ENCODE results near the gene GABRB2.

GABRB2 gene

GRCh38 chr5:161572914-161573313, 26.4 kb upstream of the GABRB2 start:
- H3K36me3 ChIP-seq (ENCODE audit: insufficient read depth, low read length), result no peaks in the 10 kb centered on the region
- no peak overlapping the region for H3K27ac ChIP-seq (ENCODE audit: low read length)
- no peaks in the 10 kb centered on the region for H3K27me3 ChIP-seq (ENCODE audit: insufficient read depth, low read length, poor library complexity)
- H3K4me1 ChIP-seq (ENCODE audit: insufficient read depth, low read length), result no peaks in the 10 kb centered on the region
- H3K9me3 ChIP-seq (ENCODE audit: insufficient read depth, low read length, severe bottlenecking), result no peaks in the 10 kb centered on the region
- H2AFZ ChIP-seq (ENCODE audit: low read depth, low read length), result no peak overlapping the region
- DNase-seq, result no peak
- H3K9ac ChIP-seq (ENCODE audit: low read depth, low read length), result no peak overlapping the region
- no peak for TF ChIP-seq EZH2 (IDR thresholded peaks at IDR 0.05; ENCODE audit: borderline replicate concordance, low read depth, low read length, severe bottlenecking)
- TF ChIP-seq CTCF (IDR thresholded peaks at IDR 0.05; ENCODE audit: borderline replicate concordance, extremely low read depth, low read length, poor library complexity, severe bottlenecking), result no peak
- no peaks in the 10 kb centered on the region for H4K20me1 ChIP-seq (ENCODE audit: insufficient read depth, low read length)
- ATAC-seq (ENCODE audit: insufficient read depth, low read depth), result no peak
- no peak overlapping the region for H3K4me3 ChIP-seq (ENCODE audit: low read depth in 1 of 2, low read length in 2 of 2)
- no peaks in the 10 kb centered on the region for H3K79me2 ChIP-seq (ENCODE audit: insufficient read depth, low read length)
- no peak overlapping the region for H3K4me2 ChIP-seq (ENCODE audit: insufficient read depth, low read length)

GRCh38 chr5:161566081-161566480, 19.6 kb upstream of the GABRB2 start:
- Histone ChIP-seq H3K4me2 (ENCODE audit: insufficient read depth, low read length) (no peak overlapping the region), H3K27ac (ENCODE audit: low read length) (no peak overlapping the region), H3K9ac (ENCODE audit: low read depth, low read length) (no peak overlapping the region), H3K4me1 (ENCODE audit: insufficient read depth, low read length) (no peaks in the 10 kb centered on the region), H3K27me3 (ENCODE audit: insufficient read depth, low read length, poor library complexity) (no peaks in the 10 kb centered on the region), H3K9me3 (ENCODE audit: insufficient read depth, low read length, severe bottlenecking) (no peaks in the 10 kb centered on the region), H3K4me3 (ENCODE audit: low read depth in 1 of 2, low read length in 2 of 2) (no peak overlapping the region), H3K79me2 (ENCODE audit: insufficient read depth, low read length) (no peaks in the 10 kb centered on the region), H3K36me3 (ENCODE audit: insufficient read depth, low read length) (no peaks in the 10 kb centered on the region), H4K20me1 (ENCODE audit: insufficient read depth, low read length) (no peaks in the 10 kb centered on the region), H2AFZ (ENCODE audit: low read depth, low read length) (no peak overlapping the region)
- TF ChIP-seq CTCF (IDR thresholded peaks at IDR 0.05; ENCODE audit: borderline replicate concordance, extremely low read depth, low read length, poor library complexity, severe bottlenecking), result no peak
- TF ChIP-seq EZH2 (IDR thresholded peaks at IDR 0.05; ENCODE audit: borderline replicate concordance, low read depth, low read length, severe bottlenecking), result no peak
- no peak for DNase-seq
- ATAC-seq (ENCODE audit: insufficient read depth, low read depth), result no peak

DNA sequence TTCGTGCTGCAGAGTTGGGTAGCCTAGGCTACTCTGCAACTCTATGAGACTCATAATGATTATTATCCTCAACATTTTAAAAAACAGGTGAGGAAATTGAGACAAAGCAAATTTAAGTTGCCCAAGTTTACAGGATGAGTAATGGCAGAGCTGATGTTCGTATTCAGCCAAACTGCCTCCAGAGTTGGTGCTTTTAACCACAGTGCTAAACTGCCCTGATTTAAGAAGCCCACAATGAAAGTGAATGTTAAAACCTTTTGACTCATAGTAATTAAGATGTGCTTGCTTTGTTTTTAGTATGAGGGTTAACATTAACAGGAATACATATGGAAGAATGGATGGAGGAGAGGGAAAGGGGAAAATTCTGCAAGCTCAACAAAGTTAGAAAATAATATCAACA, 15.9 kb upstream of the GABRB2 start:
- Histone ChIP-seq H3K79me2 (ENCODE audit: insufficient read depth, low read length) (no peaks in the 10 kb centered on the region), H3K4me3 (ENCODE audit: low read depth in 1 of 2, low read length in 2 of 2) (no peak overlapping the region), H3K4me2 (ENCODE audit: insufficient read depth, low read length) (no peak overlapping the region), H3K9ac (ENCODE audit: low read depth, low read length) (no peak overlapping the region), H4K20me1 (ENCODE audit: insufficient read depth, low read length) (no peaks in the 10 kb centered on the region), H3K36me3 (ENCODE audit: insufficient read depth, low read length) (no peaks in the 10 kb centered on the region), H3K27me3 (ENCODE audit: insufficient read depth, low read length, poor library complexity) (no peaks in the 10 kb centered on the region), H3K27ac (ENCODE audit: low read length) (no peak overlapping the region), H3K4me1 (ENCODE audit: insufficient read depth, low read length) (no peaks in the 10 kb centered on the region), H2AFZ (ENCODE audit: low read depth, low read length) (no peak overlapping the region), H3K9me3 (ENCODE audit: insufficient read depth, low read length, severe bottlenecking) (no peaks in the 10 kb centered on the region)
- TF ChIP-seq EZH2 (IDR thresholded peaks at IDR 0.05; ENCODE audit: borderline replicate concordance, low read depth, low read length, severe bottlenecking) (no peak), CTCF (IDR thresholded peaks at IDR 0.05; ENCODE audit: borderline replicate concordance, extremely low read depth, low read length, poor library complexity, severe bottlenecking) (no peak)
- DNase-seq (no peak), ATAC-seq (ENCODE audit: insufficient read depth, low read depth) (no peak)

DNA sequence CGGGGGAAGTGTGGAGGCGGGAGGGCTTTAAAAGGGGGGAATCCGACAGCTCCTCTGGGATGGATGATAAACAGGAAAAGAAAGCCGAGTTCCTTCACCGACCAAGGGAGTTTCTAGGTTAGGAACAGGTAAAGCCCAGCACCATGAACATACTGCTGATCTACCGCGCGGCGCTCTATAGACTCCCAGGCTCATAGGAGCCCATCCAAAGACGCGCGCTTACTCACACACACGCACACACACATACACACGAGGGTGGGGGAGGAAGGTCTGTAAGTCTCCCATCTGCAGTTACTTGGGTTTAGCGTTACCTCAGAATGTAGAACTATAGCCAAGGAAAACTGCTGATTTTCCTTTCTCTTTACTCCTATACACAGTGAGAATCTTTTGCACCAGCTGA, 2.6 kb upstream of the GABRB2 start:
- TF ChIP-seq EZH2 (IDR thresholded peaks at IDR 0.05; ENCODE audit: borderline replicate concordance, low read depth, low read length, severe bottlenecking) (no peak), CTCF (IDR thresholded peaks at IDR 0.05; ENCODE audit: borderline replicate concordance, extremely low read depth, low read length, poor library complexity, severe bottlenecking) (no peak)
- no peak for DNase-seq

More for the DNA sequence above, 2.6 kb upstream of the GABRB2 start:
- no peak overlapping the region for H3K4me3 ChIP-seq (ENCODE audit: low read depth in 1 of 2, low read length in 2 of 2)
- H3K36me3 ChIP-seq (ENCODE audit: insufficient read depth, low read length), result no peaks in the 10 kb centered on the region
- H3K9me3 ChIP-seq (ENCODE audit: insufficient read depth, low read length, severe bottlenecking), result no peaks in the 10 kb centered on the region
- H3K4me2 ChIP-seq (ENCODE audit: insufficient read depth, low read length), result no peak overlapping the region
- H3K27me3 ChIP-seq (ENCODE audit: insufficient read depth, low read length, poor library complexity), result no peaks in the 10 kb centered on the region
- H2AFZ ChIP-seq (ENCODE audit: low read depth, low read length), result no peak overlapping the region
- no peak overlapping the region for H3K27ac ChIP-seq (ENCODE audit: low read length)
- no peaks in the 10 kb centered on the region for H4K20me1 ChIP-seq (ENCODE audit: insufficient read depth, low read length)
- no peak overlapping the region for H3K9ac ChIP-seq (ENCODE audit: low read depth, low read length)
- H3K79me2 ChIP-seq (ENCODE audit: insufficient read depth, low read length), result no peaks in the 10 kb centered on the region
- peaks cover 3% of the 10 kb centered on the region; the same call in 1 of the 2 replicates for H3K4me1 ChIP-seq (ENCODE audit: insufficient read depth, low read length)
- ATAC-seq (ENCODE audit: insufficient read depth, low read depth), result no peak
